Measurements from ENCODE around the gene DONSON. TPM values are rescaled to one million over a fixed set of nuclear protein-coding genes. Genes with fewer than 3 reads are reported as not detected.
A peak's percentile ranks its signal among the peaks of the same experiment; 100 is the strongest.
"Not testable (repeated sequence)": the region's sequence is repeated elsewhere in the genome, so short reads cannot be mapped to it uniquely, and the experiment has no call there.

The DONSON gene
- total RNA-seq, 1 donor from 2014 or later, result 0.53 TPM

DNA sequence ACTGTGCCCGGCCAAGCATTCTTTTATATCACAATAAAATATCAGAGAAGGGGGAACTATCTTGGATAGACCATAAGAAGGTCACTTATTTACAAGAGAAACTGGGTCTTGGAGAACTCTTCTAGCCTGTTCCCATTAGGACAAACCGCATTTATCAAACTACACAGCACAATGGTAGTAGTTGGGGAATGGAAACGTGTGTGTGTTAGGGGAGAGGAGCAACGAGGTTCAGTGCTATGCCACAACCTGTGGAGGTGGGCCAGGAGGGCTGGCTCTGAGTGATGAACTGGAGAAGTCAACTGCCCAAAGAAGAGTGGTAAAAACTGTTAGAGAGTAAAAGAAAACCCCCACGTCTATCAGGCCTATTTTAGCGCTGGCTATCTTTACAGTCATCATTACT lies 1.6 kb downstream of the DONSON start:
- Histone ChIP-seq H3K4me1 (peaks cover 0 to 9% of the 10 kb centered on the region in 2 donors), H3K27me3 (no peaks in the 10 kb centered on the region), H3K4me3 (no peak overlapping the region), H3K9me3 (no peaks in the 10 kb centered on the region), H3K36me3 (peaks cover 0 to 10% of the 10 kb centered on the region in 2 donors), H3K27ac (no peak overlapping the region)
- no peak for DNase-seq (ENCODE audit: low spot score in 2 of 2)
- intact Hi-C loops (cut with DNase I), result loop anchor here (5.0 kb wide), 1 partner anchor 95 kb away; the partner anchor contains the start of gene DNAJC28
- TF ChIP-seq, protein P1, sequence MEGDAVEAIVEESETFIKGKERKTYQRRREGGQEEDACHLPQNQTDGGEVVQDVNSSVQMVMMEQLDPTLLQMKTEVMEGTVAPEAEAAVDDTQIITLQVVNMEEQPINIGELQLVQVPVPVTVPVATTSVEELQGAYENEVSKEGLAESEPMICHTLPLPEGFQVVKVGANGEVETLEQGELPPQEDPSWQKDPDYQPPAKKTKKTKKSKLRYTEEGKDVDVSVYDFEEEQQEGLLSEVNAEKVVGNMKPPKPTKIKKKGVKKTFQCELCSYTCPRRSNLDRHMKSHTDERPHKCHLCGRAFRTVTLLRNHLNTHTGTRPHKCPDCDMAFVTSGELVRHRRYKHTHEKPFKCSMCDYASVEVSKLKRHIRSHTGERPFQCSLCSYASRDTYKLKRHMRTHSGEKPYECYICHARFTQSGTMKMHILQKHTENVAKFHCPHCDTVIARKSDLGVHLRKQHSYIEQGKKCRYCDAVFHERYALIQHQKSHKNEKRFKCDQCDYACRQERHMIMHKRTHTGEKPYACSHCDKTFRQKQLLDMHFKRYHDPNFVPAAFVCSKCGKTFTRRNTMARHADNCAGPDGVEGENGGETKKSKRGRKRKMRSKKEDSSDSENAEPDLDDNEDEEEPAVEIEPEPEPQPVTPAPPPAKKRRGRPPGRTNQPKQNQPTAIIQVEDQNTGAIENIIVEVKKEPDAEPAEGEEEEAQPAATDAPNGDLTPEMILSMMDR (IDR thresholded peaks at IDR 0.05), result no peak

DNA sequence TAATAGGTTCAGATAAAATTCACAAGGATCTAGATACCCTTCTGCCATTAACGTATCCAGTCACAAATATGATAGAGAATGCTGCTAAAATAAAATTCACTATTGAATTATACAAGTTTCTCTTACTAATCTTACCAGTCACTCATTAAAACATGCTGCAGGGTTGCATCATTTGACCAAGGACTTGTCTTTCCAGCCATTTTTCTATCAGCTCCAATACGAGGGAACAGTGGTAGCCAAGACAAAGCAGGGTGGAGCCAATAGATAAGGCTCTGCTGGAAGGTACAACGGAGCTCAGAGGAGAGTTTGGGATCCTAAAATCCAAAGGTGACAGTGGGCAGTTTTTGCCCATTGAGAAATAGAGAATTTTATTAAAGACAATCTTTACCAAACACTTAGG lies 4.0 kb downstream of the DONSON start:
- intact Hi-C loops (cut with DNase I), result no loop called here

DNA sequence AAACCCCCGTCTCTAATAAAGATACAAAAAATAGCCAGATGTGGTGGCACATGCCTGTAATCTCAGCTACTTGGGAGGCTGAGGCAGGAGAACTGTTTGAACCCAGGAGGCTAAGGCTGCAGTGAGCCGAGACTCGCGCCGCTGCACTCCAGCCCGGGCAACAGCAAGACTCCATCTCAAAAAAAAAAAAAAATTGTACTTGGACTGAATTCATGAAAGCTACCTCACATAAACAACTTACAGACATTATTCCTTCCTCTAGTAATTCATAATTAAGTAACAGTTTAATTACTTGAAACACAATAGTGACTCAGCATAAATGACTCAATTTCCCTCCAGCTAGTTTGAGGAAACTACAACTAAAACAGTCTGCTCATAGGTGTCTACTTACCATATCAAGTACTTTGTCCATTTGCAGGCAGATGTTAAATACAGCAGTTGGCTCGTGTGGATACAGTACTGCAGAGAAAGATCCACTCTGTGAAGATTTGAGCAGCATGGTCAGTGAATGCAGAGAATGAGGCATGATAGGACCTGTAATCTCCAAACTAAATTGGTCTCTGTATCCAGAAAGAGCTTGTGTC lies 9.4 kb downstream of the DONSON start:
- intact Hi-C loops (cut with DNase I), result no loop called here
- H3K27ac ChIP-seq, result peak overlapping the region; percentile 23 to 44
- H3K27me3 ChIP-seq, result no peaks in the 10 kb centered on the region
- peaks cover 22 to 37% of the 10 kb centered on the region in 2 donors for H3K36me3 ChIP-seq
- TF ChIP-seq, protein P1 (IDR thresholded peaks at IDR 0.05), result no peak
- DNase-seq (ENCODE audit: low spot score in 2 of 2), result no peak
- H3K9me3 ChIP-seq, result no peaks in the 10 kb centered on the region
- H3K4me1 ChIP-seq, result no peaks in the 10 kb centered on the region
- H3K4me3 ChIP-seq, result no peak overlapping the region

More for the DNA sequence above, 4.0 kb downstream of the DONSON start:
- no peaks in the 10 kb centered on the region for H3K27me3 ChIP-seq
- no peak overlapping the region for H3K27ac ChIP-seq
- peaks cover 0 to 10% of the 10 kb centered on the region in 2 donors for H3K36me3 ChIP-seq
- no peaks in the 10 kb centered on the region for H3K9me3 ChIP-seq
- no peak overlapping the region for H3K4me3 ChIP-seq
- peaks cover 0 to 9% of the 10 kb centered on the region in 2 donors for H3K4me1 ChIP-seq
- TF ChIP-seq, protein P1 (IDR thresholded peaks at IDR 0.05), result no peak
- DNase-seq (ENCODE audit: low spot score in 2 of 2), result no peak

DNA sequence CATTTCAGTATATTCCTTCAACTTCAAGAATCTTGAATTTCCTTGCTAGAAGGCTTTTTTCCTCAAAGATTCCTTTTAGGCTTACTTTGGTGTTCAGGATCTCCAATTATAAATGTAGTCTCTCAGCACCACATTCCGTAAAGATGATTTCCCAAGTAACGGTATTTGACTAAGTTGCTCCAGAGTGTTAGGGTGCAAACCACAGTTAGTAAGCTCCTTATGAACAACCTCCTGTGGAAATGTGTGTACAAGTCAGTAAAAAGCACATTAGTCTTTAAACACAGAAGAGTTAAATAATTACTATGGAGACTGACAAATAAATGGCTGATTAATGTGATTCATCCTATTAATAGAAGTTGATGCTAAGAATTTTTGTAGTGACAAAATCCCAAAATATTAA lies 10.3 kb downstream of the DONSON start:
- H3K9me3 ChIP-seq, result no peaks in the 10 kb centered on the region
- no peak overlapping the region for H3K4me3 ChIP-seq
- H3K36me3 ChIP-seq, result peaks cover 28 to 43% of the 10 kb centered on the region in 2 donors
- no peaks in the 10 kb centered on the region for H3K4me1 ChIP-seq
- no peak overlapping the region for H3K27ac ChIP-seq
- no peak for DNase-seq (ENCODE audit: low spot score in 2 of 2)
- intact Hi-C loops (cut with DNase I), result no loop called here
- TF ChIP-seq, protein P1 (IDR thresholded peaks at IDR 0.05), result no peak
- H3K27me3 ChIP-seq, result no peaks in the 10 kb centered on the region

DNA sequence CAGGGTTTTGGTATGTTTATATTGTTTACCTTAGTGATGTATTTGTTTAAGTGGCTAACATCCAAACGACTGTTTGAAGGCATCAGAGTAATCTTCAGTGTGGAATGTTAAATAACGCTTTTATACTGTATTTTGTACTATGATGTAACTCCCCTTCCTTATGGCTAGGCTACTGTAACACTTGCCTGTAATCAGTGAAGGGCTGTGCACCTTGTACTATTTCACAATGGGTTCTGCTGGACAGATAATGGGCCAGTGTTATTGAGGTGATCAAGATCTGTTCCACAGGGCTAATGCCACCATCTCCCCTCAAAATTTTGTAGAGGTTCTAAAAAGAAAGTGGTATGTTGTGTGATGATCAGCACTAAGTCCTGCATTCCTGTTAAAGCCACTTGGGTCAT lies 11.7 kb downstream of the DONSON start:
- intact Hi-C loops (cut with DNase I); H3K4me1 ChIP-seq; H3K27ac ChIP-seq; H3K27me3 ChIP-seq; H3K4me3 ChIP-seq; H3K9me3 ChIP-seq; DNase-seq (ENCODE audit: low spot score in 2 of 2): not testable (repeated sequence)
- peaks cover 30 to 54% of the 10 kb centered on the region in 2 donors for H3K36me3 ChIP-seq

DNA sequence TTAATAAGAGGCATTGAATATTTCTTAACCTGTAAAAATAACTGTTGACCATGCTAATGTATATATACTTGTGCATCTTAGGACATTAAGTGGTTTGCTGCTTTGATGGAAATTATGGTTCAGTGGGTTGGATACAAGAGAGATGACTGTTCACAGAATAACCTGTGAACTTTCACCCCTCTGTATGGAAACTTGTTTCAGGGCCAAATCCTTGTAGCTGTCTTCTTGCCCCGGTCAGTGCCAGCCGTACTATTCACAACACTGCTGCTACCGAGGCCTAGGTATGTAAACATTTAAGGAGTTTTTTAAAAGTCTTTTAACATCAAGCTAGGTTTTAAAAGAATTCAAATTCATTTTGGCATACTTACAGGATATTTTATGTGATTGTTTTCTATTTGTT lies 16.1 kb downstream of the DONSON start:
- Histone ChIP-seq H3K36me3 (peaks cover 60 to 88% of the 10 kb centered on the region in 2 donors), H3K9me3 (no peaks in the 10 kb centered on the region), H3K4me3 (no peak overlapping the region), H3K27me3 (no peaks in the 10 kb centered on the region), H3K4me1 (no peaks in the 10 kb centered on the region), H3K27ac (no peak overlapping the region)
- no peak for DNase-seq (ENCODE audit: low spot score in 2 of 2)
- intact Hi-C loops (cut with DNase I), result no loop called here
- TF ChIP-seq, protein P1 (IDR thresholded peaks at IDR 0.05), result no peak
